ENCODE measurements around the gene OXT. TPM values are rescaled to one million over a fixed set of nuclear protein-coding genes. Genes with fewer than 3 reads are reported as not detected.

Gene OXT
- total RNA-seq, 4 donors from 2014 or later = not detected

DNA sequence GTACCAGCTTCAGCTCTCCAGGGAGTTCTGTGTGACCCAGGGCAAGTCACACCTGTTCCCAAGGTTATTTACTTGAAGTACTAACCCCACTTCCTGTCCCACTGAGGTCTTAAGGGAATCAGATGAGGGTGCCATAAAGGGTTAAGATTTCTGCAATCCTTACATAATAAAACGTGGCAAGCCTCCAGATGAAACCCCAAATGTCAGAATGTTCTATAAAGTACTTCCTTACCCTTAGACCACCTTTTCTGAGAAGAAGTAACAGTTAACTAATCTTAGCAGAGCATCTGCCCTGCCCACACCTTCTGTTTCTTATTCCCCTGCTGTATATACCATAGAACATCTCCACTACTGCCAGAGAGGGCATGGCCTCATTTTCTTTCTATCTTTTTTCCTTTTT, 19.1 kb downstream of the OXT start:
- TF ChIP-seq POLR2AphosphoS5 (IDR thresholded peaks at IDR 0.05) (no peak), POLR2A (IDR thresholded peaks at IDR 0.05) (no peak), EP300 (IDR thresholded peaks at IDR 0.05) (no peak)
- TF ChIP-seq, protein P1, sequence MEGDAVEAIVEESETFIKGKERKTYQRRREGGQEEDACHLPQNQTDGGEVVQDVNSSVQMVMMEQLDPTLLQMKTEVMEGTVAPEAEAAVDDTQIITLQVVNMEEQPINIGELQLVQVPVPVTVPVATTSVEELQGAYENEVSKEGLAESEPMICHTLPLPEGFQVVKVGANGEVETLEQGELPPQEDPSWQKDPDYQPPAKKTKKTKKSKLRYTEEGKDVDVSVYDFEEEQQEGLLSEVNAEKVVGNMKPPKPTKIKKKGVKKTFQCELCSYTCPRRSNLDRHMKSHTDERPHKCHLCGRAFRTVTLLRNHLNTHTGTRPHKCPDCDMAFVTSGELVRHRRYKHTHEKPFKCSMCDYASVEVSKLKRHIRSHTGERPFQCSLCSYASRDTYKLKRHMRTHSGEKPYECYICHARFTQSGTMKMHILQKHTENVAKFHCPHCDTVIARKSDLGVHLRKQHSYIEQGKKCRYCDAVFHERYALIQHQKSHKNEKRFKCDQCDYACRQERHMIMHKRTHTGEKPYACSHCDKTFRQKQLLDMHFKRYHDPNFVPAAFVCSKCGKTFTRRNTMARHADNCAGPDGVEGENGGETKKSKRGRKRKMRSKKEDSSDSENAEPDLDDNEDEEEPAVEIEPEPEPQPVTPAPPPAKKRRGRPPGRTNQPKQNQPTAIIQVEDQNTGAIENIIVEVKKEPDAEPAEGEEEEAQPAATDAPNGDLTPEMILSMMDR (IDR thresholded peaks at IDR 0.05) = no peak
- no peak for ATAC-seq
- WGBS, 2 donors (ENCODE audit: low coverage in 1 of 2) = 0 to 14% methylated on average over 1 of the region's 1 CpG
- Histone ChIP-seq H3K4me1 (peaks cover 0 to 8% (median 0%) of the 10 kb centered on the region in 3 donors), H3K36me3 (no peaks in the 10 kb centered on the region), H3K27ac (no peak overlapping the region), H3K27me3 (peaks cover 56% of the 10 kb centered on the region), H3K9me3 (no peaks in the 10 kb centered on the region), H3K4me3 (no peak overlapping the region)

DNA sequence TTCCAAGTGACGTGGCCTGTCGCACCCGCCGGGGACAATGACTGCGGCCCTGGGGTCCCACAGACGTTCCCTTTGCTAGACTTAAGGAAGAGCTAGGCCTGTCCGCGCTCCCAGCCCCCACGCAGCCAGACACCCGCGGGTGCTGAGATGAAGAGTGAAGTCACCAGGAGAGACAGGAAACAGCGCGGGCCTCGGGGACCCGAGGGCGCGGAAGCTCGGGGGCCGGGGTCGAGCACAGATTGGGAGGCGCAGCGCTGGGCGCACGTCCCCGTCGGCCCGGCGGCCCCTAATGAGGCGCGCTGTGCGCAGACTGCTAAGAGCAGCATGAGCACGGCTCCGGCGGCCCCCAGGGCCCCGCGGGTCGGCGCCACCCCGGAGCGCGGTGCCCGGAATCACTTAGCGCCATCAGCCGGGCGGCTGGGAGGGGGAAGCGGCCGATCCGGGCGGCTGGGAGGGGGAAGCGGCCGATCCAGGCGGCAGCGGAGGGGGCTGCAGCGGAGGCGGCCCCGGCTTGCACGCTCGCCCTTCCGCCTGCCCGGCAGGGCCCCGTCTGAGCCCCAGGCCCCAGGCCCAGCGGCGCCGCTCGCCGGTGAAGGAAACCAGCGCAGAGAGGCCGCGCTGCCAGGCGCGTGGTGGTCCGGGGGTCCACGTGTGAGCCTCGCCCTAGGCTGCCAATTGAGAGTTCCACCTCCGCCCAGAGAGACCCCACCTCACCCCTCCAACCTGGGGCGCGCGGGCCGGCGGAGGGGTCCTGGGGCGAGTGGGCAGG, 21.4 kb downstream of the OXT start:
- H3K27me3 ChIP-seq = peaks cover 54% of the 10 kb centered on the region
- no peaks in the 10 kb centered on the region for H3K36me3 ChIP-seq
- TF ChIP-seq EP300 (IDR thresholded peaks at IDR 0.05) = no peak
- TF ChIP-seq POLR2A (IDR thresholded peaks at IDR 0.05) = no peak
- TF ChIP-seq, protein P1 (IDR thresholded peaks at IDR 0.05) = no peak
- TF ChIP-seq POLR2AphosphoS5 (IDR thresholded peaks at IDR 0.05) = no peak
- H3K4me1 ChIP-seq = peaks cover 0 to 8% (median 0%) of the 10 kb centered on the region in 3 donors
- 27% methylated on average over 8 of the region's 81 CpGs; no CpG with 5 or more reads in 1 of the 2 donors for WGBS, 2 donors (ENCODE audit: low coverage in 1 of 2)
- peak overlapping the region in 1 of 2 donors; percentile 36 for H3K4me3 ChIP-seq
- H3K27ac ChIP-seq = no peak overlapping the region
- no peaks in the 10 kb centered on the region for H3K9me3 ChIP-seq
- ATAC-seq = no peak

DNA sequence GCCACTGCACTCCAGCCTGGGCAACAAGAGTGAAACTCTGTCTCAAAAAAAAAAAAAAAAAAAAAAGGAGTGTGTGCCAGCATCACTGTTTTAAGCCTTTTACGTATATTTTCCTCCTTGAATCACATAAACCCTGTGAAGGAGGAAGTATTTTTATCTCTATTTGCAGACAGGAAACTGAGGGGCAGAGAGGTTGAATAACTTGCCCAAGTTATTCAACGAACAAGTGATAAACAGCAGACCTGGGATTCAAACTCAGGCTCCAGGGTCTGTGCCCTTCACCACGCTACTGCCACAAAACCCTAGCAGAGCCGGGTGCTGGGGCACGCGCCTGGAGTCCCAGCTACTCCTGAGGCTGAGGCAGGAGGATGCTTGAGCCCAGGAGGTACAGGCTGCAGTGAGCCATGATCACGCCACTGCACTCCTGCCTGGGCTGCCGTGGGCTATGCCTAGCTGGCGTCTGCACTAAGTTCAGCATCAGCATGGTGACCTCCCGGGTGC, 22.5 kb downstream of the OXT start:
- no peak overlapping the region for H3K4me3 ChIP-seq
- peaks cover 0 to 8% (median 0%) of the 10 kb centered on the region in 3 donors for H3K4me1 ChIP-seq
- no peaks in the 10 kb centered on the region for H3K36me3 ChIP-seq
- H3K9me3 ChIP-seq = no peaks in the 10 kb centered on the region
- no peak for ATAC-seq
- no peak overlapping the region for H3K27ac ChIP-seq
- 56 to 57% methylated on average over 2 to 5 of the region's 10 CpGs for WGBS, 2 donors (ENCODE audit: low coverage in 1 of 2)
- no peak for TF ChIP-seq POLR2A (IDR thresholded peaks at IDR 0.05)
- TF ChIP-seq POLR2AphosphoS5 (IDR thresholded peaks at IDR 0.05) = no peak
- TF ChIP-seq EP300 (IDR thresholded peaks at IDR 0.05) = no peak
- TF ChIP-seq, protein P1 (IDR thresholded peaks at IDR 0.05) = no peak
- H3K27me3 ChIP-seq = peaks cover 54% of the 10 kb centered on the region

DNA sequence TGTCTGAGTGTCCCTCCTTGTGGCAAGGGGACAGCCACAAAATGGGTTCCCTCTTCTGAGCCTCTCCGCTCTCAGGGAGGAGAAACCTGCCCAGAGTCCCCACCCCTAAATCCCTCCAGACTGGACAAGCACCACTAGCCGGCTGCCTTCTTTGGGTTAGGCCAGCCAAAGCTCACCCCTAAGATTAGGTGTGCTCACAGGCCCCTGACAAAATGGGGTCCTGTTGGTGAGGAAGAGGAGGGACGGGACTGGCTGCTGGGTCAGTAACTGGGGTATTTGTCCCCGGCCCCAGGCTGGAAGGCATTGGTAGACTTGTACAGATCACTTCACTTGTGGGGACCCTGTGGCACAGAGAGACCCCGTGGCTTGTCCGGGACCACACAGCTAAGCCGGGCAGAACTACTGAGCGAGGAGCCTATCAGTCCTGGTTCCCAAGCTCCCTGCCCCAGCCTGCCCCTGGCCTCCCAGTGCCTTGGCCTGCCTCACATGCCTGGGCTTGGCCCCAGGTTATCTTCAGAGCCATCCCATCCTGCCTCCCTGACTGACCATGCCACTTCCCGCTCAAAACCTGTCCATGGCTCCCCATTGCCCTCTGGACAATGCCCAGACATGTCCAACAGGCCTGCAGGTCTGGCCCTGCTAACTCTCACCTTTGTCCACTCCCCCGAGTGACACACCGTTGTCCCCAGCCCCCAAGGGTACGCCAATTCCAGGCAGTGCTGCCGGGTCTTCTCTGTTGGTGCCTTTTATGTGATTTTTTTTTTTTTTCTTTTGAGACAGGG, 23.6 kb downstream of the OXT start:
- Histone ChIP-seq H3K27ac (no peak overlapping the region), H3K4me1 (peaks cover 0 to 8% (median 0%) of the 10 kb centered on the region in 3 donors), H3K9me3 (no peaks in the 10 kb centered on the region), H3K4me3 (no peak overlapping the region), H3K36me3 (no peaks in the 10 kb centered on the region), H3K27me3 (peaks cover 52% of the 10 kb centered on the region)
- 80 to 83% methylated on average over 1 to 8 of the region's 13 CpGs for WGBS, 2 donors (ENCODE audit: low coverage in 1 of 2)
- ATAC-seq = no peak
- no peak for TF ChIP-seq POLR2A (IDR thresholded peaks at IDR 0.05)
- TF ChIP-seq EP300 (IDR thresholded peaks at IDR 0.05) = no peak
- TF ChIP-seq POLR2AphosphoS5 (IDR thresholded peaks at IDR 0.05) = no peak
- TF ChIP-seq, protein P1 (IDR thresholded peaks at IDR 0.05) = no peak

Measured in gastroesophageal sphincter (tissue), 4 donors.